KMS-11 (cell line): ENCODE data around the gene TTC4.
A peak's percentile ranks its signal among the peaks of the same experiment; 100 is the strongest.

Experiments
- H2AFZ ChIP-seq: fragments of 200-600 bp; sonication (generic); 2 replicates; pipeline ENCODE4 v1.6.1; 2016; ENCODE audit warnings: antibody characterized with exemption, mixed run types, low read depth
- H3K27ac ChIP-seq: fragments of 200-600 bp; sonication (generic); 2 replicates; pipeline ENCODE4 v1.6.1; 2016; ENCODE audit warnings: mild to moderate bottlenecking, mixed run types
- H3K27me3 ChIP-seq: fragments of 200-600 bp; sonication (generic); 2 replicates; pipeline ENCODE4 v1.6.1; 2017; ENCODE audit warnings: mild to moderate bottlenecking, low read depth, mixed run types, moderate library complexity; ENCODE audit not compliant: insufficient read depth
- H3K36me3 ChIP-seq: fragments of 200-600 bp; sonication (generic); 2 replicates; pipeline ENCODE4 v1.6.1; 2017; ENCODE audit warnings: mild to moderate bottlenecking, mixed run types; ENCODE audit not compliant: insufficient read depth
- H3K4me1 ChIP-seq: fragments of 200-600 bp; sonication (generic); 2 replicates; pipeline ENCODE4 v1.6.1; 2016; ENCODE audit warnings: mild to moderate bottlenecking, low read depth, mixed run types; ENCODE audit not compliant: poor library complexity, severe bottlenecking
- H3K4me2 ChIP-seq: fragments of 200-600 bp; sonication (generic); 2 replicates; pipeline ENCODE4 v1.7.0; 2016; ENCODE audit warnings: mild to moderate bottlenecking, mixed run types
- H3K4me3 ChIP-seq: fragments of 200-600 bp; sonication (generic); IDR thresholded peaks from 2 replicates; pipeline ENCODE4 v1.6.1; 2017; ENCODE audit warnings: low read depth, low read length, mixed read lengths; ENCODE audit not compliant: insufficient read depth
- H3K79me2 ChIP-seq: fragments of 200-600 bp; sonication (generic); 2 replicates; pipeline ENCODE4 v1.6.1; 2016; ENCODE audit warnings: low read depth, mixed run types; ENCODE audit not compliant: insufficient read depth
- H3K9ac ChIP-seq: fragments of 200-600 bp; sonication (generic); 2 replicates; pipeline ENCODE4 v1.6.1; 2016; ENCODE audit warnings: mild to moderate bottlenecking, mixed run types
- H4K20me1 ChIP-seq: fragments of 200-600 bp; sonication (generic); 2 replicates; pipeline ENCODE4 v1.6.1; 2016; ENCODE audit warnings: mild to moderate bottlenecking, mixed run types; ENCODE audit not compliant: insufficient read depth
- TF ChIP-seq, protein P1 (sequence below): fragments of 200-600 bp; sonication (generic); conservative IDR thresholded peaks from 2 replicates; pipeline ENCODE4 v1.6.1; 2017; ENCODE audit warnings: low read depth, mild to moderate bottlenecking, antibody characterized with exemption, low read length, moderate library complexity, mixed read lengths

Gene TTC4

DNA sequence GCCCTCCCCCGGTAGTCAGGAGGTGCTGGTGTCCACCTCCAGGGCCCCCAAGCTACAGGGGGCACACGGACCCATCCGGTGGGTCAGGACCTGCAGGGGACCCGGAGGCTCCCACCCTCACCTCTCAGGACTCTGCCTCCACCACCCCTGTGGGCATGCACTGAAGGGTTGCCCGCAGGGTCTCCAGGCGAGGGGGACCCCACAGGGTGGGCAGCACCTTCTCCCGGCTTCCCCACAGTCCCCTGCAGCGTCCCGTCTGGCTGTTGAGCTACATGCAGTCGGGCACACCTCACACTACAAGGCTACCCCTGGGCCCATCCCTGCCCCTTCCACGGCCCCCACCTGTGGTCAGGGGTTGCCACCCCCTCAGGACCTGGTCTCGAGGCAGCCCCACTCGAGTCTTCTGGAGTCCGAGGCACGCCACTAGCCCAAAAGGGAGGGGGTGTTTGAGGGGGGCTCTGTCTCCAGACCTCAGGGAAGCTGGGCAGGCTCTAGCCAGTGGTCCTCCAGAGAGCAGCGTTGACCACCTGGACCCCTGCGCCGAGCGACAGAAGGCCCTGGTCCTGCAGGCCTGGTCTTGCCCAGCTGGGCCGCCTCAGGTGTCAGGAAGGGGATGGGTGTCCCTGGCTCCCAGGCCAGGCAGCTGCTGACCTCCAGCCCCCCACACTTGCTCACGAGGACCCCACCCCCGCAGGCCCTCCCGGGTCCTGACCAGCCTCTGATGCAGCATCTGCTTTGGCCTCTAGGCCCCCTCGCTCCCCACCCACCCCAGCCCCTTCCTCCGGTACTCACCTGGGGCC is 39.0 kb downstream of the TTC4 start:
- TF ChIP-seq, protein P1, sequence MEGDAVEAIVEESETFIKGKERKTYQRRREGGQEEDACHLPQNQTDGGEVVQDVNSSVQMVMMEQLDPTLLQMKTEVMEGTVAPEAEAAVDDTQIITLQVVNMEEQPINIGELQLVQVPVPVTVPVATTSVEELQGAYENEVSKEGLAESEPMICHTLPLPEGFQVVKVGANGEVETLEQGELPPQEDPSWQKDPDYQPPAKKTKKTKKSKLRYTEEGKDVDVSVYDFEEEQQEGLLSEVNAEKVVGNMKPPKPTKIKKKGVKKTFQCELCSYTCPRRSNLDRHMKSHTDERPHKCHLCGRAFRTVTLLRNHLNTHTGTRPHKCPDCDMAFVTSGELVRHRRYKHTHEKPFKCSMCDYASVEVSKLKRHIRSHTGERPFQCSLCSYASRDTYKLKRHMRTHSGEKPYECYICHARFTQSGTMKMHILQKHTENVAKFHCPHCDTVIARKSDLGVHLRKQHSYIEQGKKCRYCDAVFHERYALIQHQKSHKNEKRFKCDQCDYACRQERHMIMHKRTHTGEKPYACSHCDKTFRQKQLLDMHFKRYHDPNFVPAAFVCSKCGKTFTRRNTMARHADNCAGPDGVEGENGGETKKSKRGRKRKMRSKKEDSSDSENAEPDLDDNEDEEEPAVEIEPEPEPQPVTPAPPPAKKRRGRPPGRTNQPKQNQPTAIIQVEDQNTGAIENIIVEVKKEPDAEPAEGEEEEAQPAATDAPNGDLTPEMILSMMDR = no peak
- Histone ChIP-seq H2AFZ (no peak overlapping the region), H3K36me3 (no peaks in the 10 kb centered on the region)

DNA sequence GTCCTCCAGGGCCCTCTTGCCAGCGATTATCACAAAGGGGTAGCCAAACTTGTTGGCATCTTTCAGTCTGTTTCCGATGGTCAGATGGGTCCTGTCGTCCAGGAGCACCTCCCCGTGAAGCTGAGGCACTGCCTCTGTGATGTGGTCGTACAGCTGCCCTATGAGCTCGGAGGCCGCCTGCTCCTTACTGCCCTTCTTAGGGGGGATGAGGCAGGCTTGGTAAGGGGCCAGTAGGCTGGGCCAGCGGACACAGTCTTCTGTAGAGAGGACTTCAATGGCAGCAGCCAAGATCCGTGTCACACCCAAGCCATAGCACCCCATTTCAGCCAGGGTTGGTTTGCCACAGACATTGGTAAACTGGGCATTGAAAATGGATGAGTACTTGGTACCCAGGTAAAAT is 42.2 kb downstream of the TTC4 start:
- Histone ChIP-seq H3K36me3 (no peaks in the 10 kb centered on the region), H3K4me1 (no peaks in the 10 kb centered on the region), H3K79me2 (no peaks in the 10 kb centered on the region), H3K27me3 (no peaks in the 10 kb centered on the region), H2AFZ (no peak overlapping the region), H3K4me3 (no peak overlapping the region), H3K9ac (no peak overlapping the region), H4K20me1 (no peaks in the 10 kb centered on the region), H3K27ac (no peak overlapping the region), H3K4me2 (no peak overlapping the region)
- TF ChIP-seq, protein P1 = no peak

More for the DNA sequence above, 39.0 kb downstream of the TTC4 start:
- no peak overlapping the region for H3K9ac ChIP-seq
- no peak overlapping the region for H3K4me3 ChIP-seq
- no peak overlapping the region for H3K27ac ChIP-seq
- no peaks in the 10 kb centered on the region for H3K79me2 ChIP-seq
- H3K4me1 ChIP-seq = no peaks in the 10 kb centered on the region
- H3K4me2 ChIP-seq = no peak overlapping the region
- no peaks in the 10 kb centered on the region for H3K27me3 ChIP-seq
- no peaks in the 10 kb centered on the region for H4K20me1 ChIP-seq

DNA sequence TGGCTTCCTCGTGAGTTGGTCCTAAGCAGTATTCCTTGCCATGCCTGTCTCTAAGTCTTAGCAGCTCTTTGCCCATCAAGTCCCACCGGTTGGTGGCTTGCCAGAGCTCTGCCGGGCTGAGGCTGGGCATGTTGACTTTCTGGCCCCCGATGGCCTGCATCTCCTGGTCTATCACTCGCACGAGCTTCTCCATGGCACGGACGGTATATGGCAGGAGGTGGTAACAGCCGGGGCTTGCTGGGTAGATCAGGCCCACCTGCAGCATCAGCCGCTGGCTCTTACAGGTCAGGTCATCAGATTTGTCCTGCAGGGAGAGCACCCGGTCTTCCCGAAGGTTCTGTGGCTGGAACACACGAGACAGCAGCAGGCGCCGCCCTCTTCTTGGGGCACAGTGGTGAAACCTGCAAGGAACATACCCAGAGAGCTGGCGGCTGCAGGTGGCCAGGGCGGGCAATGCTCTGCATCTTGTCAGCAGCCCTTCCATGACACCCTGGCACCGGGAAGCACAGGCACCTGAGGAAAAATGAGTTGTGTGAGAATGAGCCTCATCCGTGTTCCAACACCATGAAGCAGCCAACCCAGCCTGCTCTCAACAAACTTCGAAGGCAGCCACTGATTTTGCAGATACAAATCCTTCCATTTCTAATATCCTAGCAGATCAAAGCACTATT is 43.2 kb downstream of the TTC4 start:
- no peaks in the 10 kb centered on the region for H3K79me2 ChIP-seq
- TF ChIP-seq, protein P1 = no peak

DNA sequence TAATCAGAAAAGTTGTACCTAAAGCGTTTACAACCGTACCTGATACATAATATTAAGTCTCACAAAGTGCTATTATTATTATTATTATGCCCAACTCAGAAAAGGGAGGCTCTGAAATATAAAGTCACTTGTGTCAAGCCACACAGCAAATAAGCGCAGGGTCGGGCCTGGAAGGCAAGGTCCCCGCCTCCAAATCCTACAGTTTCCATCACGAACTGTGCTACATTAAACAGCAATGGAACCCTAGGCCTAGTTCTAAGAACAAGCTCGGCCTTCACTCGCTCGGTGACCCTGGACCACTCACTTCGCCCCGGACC is 48.1 kb downstream of the TTC4 start:
- H3K9ac ChIP-seq = peak overlapping the region; percentile 46; the same call in 1 of the 2 replicates
- no peaks in the 10 kb centered on the region for H3K4me1 ChIP-seq
- no peaks in the 10 kb centered on the region for H3K27me3 ChIP-seq
- peak overlapping the region; percentile 22; the same call in 1 of the 2 replicates for H2AFZ ChIP-seq
- H3K36me3 ChIP-seq = no peaks in the 10 kb centered on the region
- no peak overlapping the region for H3K27ac ChIP-seq
- TF ChIP-seq, protein P1 = no peak
- H3K4me2 ChIP-seq = no peak overlapping the region; the same call in 1 of the 2 replicates
- no peaks in the 10 kb centered on the region for H4K20me1 ChIP-seq
- H3K4me3 ChIP-seq = no peak overlapping the region
- no peaks in the 10 kb centered on the region for H3K79me2 ChIP-seq

More for the DNA sequence above, 43.2 kb downstream of the TTC4 start:
- Histone ChIP-seq H3K27me3 (no peaks in the 10 kb centered on the region), H3K36me3 (no peaks in the 10 kb centered on the region), H3K27ac (no peak overlapping the region), H3K4me1 (no peaks in the 10 kb centered on the region), H3K9ac (no peak overlapping the region), H4K20me1 (no peaks in the 10 kb centered on the region), H3K4me3 (no peak overlapping the region), H3K4me2 (no peak overlapping the region), H2AFZ (no peak overlapping the region)
